Inflammatory macrophage (primary cell): Measurements from ENCODE around the gene SIK2.

Source experiments
- DNase-seq, 2 donors: peaks; one replicate each; pipeline ENCODE4 v3.0.0-alpha.2; 2020 to 2022

Gene SIK2

GRCh38 chr11:111582881-111583280, 19.4 kb upstream of the SIK2 start:
- DNase-seq = no peak

- DNase-seq = peak; percentile 73 to 82
These were observed 16.9 kb upstream of the SIK2 start for GRCh38 chr11:111585371-111585770.

GRCh38 chr11:111586388-111586831, 15.8 kb upstream of the SIK2 start:
- peak; percentile 70 to 77 for DNase-seq

- no peak for DNase-seq
These were observed 13.1 kb upstream of the SIK2 start for GRCh38 chr11:111589114-111589513.

- DNase-seq = no peak
These were observed 12.3 kb upstream of the SIK2 start for GRCh38 chr11:111589886-111590499.

- no peak for DNase-seq
These were observed 10.9 kb upstream of the SIK2 start for GRCh38 chr11:111591187-111591960.

- DNase-seq = no peak
These were observed 9.8 kb upstream of the SIK2 start for GRCh38 chr11:111592491-111592890.

GRCh38 chr11:111596319-111596718, 5.9 kb upstream of the SIK2 start:
- DNase-seq = no peak

- no peak for DNase-seq
These were observed 4.1 kb upstream of the SIK2 start for GRCh38 chr11:111598148-111598547.

- DNase-seq = peak; percentile 81 to 87
These were observed 3.7 kb upstream of the SIK2 start for GRCh38 chr11:111598559-111598958.

GRCh38 chr11:111601636-111601978, 642 bp upstream of the SIK2 start:
- DNase-seq = no peak

GRCh38 chr11:111602865-111603610, 789 bp downstream of the SIK2 start:
- peak; percentile 14 to 53 for DNase-seq

GRCh38 chr11:111603611-111604130, 1.4 kb downstream of the SIK2 start:
- DNase-seq = no peak

- DNase-seq = peak; percentile 32 to 42
These were observed 2.3 kb downstream of the SIK2 start for GRCh38 chr11:111604392-111605009.

- DNase-seq = no peak
These were observed 3.4 kb downstream of the SIK2 start for GRCh38 chr11:111605681-111606080.

GRCh38 chr11:111606986-111607385, 4.7 kb downstream of the SIK2 start:
- no peak for DNase-seq

- no peak for DNase-seq
These were observed 5.5 kb downstream of the SIK2 start for GRCh38 chr11:111607751-111608150.

- peak in 1 of 2 donors; percentile 34 for DNase-seq
These were observed 10.0 kb downstream of the SIK2 start for GRCh38 chr11:111612224-111612623.

GRCh38 chr11:111617286-111617685, 15.0 kb downstream of the SIK2 start:
- no peak for DNase-seq

GRCh38 chr11:111620518-111620917, 18.3 kb downstream of the SIK2 start:
- DNase-seq = no peak

- DNase-seq = no peak
These were observed 21.3 kb downstream of the SIK2 start for GRCh38 chr11:111623527-111624030.

GRCh38 chr11:111624608-111625007, 22.4 kb downstream of the SIK2 start:
- no peak for DNase-seq

- no peak for DNase-seq
These were observed 25.3 kb downstream of the SIK2 start for GRCh38 chr11:111627591-111627990.
